SK-N-SH (cell line): Measurements from ENCODE around the gene NRL. TPM values are rescaled to one million over a fixed set of nuclear protein-coding genes. Genes with fewer than 3 reads are reported as not detected.

Experiments used
- CTCF ChIA-PET: fragments of 300-600, 350-600 bp; formaldehyde crosslinking; extraction: SDS; loops from one replicate; lab custom pipeline; 2021; lab: Yijun Ruan, JAX
- POLR2A ChIA-PET: fragments of 350-600 bp; sonication (Branson Sonifier 250); formaldehyde crosslinking; extraction: SDS; loops from one replicate; lab custom pipeline; 2020; ENCODE audit warnings: antibody characterized with exemption, inconsistent platforms; lab: Yijun Ruan, JAX
- DNase-seq: peaks from one replicate; pipeline ENCODE4 v3.0.0; 2012
- H2AFZ ChIP-seq: fragments of 200-600 bp; sonication (generic); 2 replicates; pipeline ENCODE4 v1.8.1; 2016; ENCODE audit warnings: antibody characterized with exemption, mild to moderate bottlenecking, low read depth
- H3F3A ChIP-seq: fragments of 200-600 bp; sonication (generic); replicated peaks from 2 replicates; pipeline ENCODE3; 2016; ENCODE audit warnings: antibody characterized with exemption, mild to moderate bottlenecking; ENCODE audit not compliant: insufficient read depth
- H3K27ac ChIP-seq, 2 experiments: fragments of 200-500 bp in 1 of 2; fragments of 200-600 bp in 1 of 2; sonication (Bioruptor generic) in 1 of 2; sonication (generic), shearing (Covaris generic) in 1 of 2; 2 replicates each; pipeline versions ENCODE4 v1.5.1 to v1.6.1; 2014 to 2016; ENCODE audit warnings: low read depth in 2 of 2, inconsistent platforms in 1 of 2, low read length in 1 of 2, mild to moderate bottlenecking in 1 of 2, mixed read lengths in 1 of 2
- H3K27me3 ChIP-seq: fragments of 200-600 bp; sonication (generic), shearing (Covaris generic); 2 replicates; pipeline ENCODE4 v1.6.1; 2016; ENCODE audit warnings: mixed run types; ENCODE audit not compliant: insufficient read depth
- H3K36me3 ChIP-seq, 2 experiments: fragments of 200-500 bp in 1 of 2; fragments of 200-600 bp in 1 of 2; sonication (Bioruptor generic) in 1 of 2; sonication (generic) in 1 of 2; replicated peaks in 1 of 2; 2 replicates each; pipeline versions ENCODE3 to v1.5.1; 2014 to 2016; ENCODE audit warnings: low read length in 1 of 2, mild to moderate bottlenecking in 1 of 2; ENCODE audit not compliant: insufficient read depth in 2 of 2, control insufficient read depth in 1 of 2
- H3K4me1 ChIP-seq, 2 experiments: fragments of 200-500 bp in 1 of 2; fragments of 200-600 bp in 1 of 2; sonication (Bioruptor generic) in 1 of 2; sonication (generic), shearing (Covaris generic) in 1 of 2; 2 replicates each; pipeline versions ENCODE4 v1.5.1 to v1.6.1; 2014 to 2016; ENCODE audit warnings: low read depth in 1 of 2, low read length in 1 of 2, mixed run types in 1 of 2; ENCODE audit not compliant: insufficient read depth in 2 of 2, control insufficient read depth in 1 of 2
- H3K4me2 ChIP-seq: fragments of 200-600 bp; sonication (generic), shearing (Covaris generic); 2 replicates; pipeline ENCODE4 v1.6.1; 2017; ENCODE audit warnings: mixed run types
- H3K4me3 ChIP-seq, 2 experiments: fragments of 200-500 bp in 1 of 2; fragments of 200-600 bp in 1 of 2; sonication (Bioruptor generic) in 1 of 2; sonication (generic), shearing (Covaris generic) in 1 of 2; 2 replicates each; pipeline versions ENCODE4 v1.5.1 to v1.8.1; 2014 to 2016; ENCODE audit warnings: low read depth in 2 of 2, inconsistent platforms in 1 of 2, low read length in 1 of 2, mild to moderate bottlenecking in 1 of 2, mixed read lengths in 1 of 2, moderate library complexity in 1 of 2
- H3K79me2 ChIP-seq: fragments of 200-600 bp; sonication (generic); 2 replicates; pipeline ENCODE4 v1.8.1; 2017; ENCODE audit warnings: mild to moderate bottlenecking; ENCODE audit not compliant: insufficient read depth
- H3K9ac ChIP-seq: fragments of 200-600 bp; sonication (generic); 2 replicates; pipeline ENCODE4 v1.6.1; 2017; ENCODE audit warnings: mixed run types
- H3K9me2 ChIP-seq: fragments of 200-600 bp; sonication (generic); 2 replicates; pipeline ENCODE4 v1.6.1; 2017; ENCODE audit warnings: mixed run types
- H3K9me3 ChIP-seq: fragments of 200-600 bp; sonication (generic); 2 replicates; pipeline ENCODE4 v1.6.1; 2017; ENCODE audit warnings: mixed run types, mild to moderate bottlenecking, moderate library complexity
- H4K20me1 ChIP-seq: fragments of 200-600 bp; sonication (generic); 2 replicates; pipeline ENCODE4 v1.6.1; 2017; ENCODE audit warnings: mild to moderate bottlenecking, mixed run types; ENCODE audit not compliant: insufficient read depth
- EP300 ChIP-seq, 2 experiments: IDR thresholded peaks; 2 replicates each; pipeline versions ENCODE4 v1.4.0 to v1.6.1; 2012; ENCODE audit warnings: borderline replicate concordance in 1 of 2, low read depth in 1 of 2, low read length in 1 of 2
- EZH2phosphoT487 ChIP-seq: fragments of 200-600 bp; sonication (generic); IDR thresholded peaks from 2 replicates; pipeline ENCODE4 v1.6.1; 2017; ENCODE audit warnings: low read depth, mixed run types, mild to moderate bottlenecking, antibody characterized with exemption, moderate library complexity, borderline replicate concordance
- FOSL2 ChIP-seq: IDR thresholded peaks from 2 replicates; pipeline ENCODE4 v1.4.0; 2012; ENCODE audit warnings: low read depth, mild to moderate bottlenecking, moderate library complexity, borderline replicate concordance
- FOXJ3 ChIP-seq: sonication (generic); formaldehyde crosslinking; IDR thresholded peaks from 2 replicates; pipeline ENCODE4 v1.5.1; 2020; ENCODE audit warnings: mild to moderate bottlenecking, missing genetic modification reagents
- GABPA ChIP-seq: IDR thresholded peaks from 2 replicates; pipeline ENCODE4 v1.4.0; 2012; ENCODE audit warnings: low read depth, mild to moderate bottlenecking
- IRF3 ChIP-seq: fragments of 150-350 bp; IDR thresholded peaks from 2 replicates; pipeline ENCODE4 v1.6.1; 2016; ENCODE audit warnings: mild to moderate bottlenecking, low read depth, low read length
- JUND ChIP-seq: IDR thresholded peaks from 2 replicates; pipeline ENCODE4 v1.4.0; 2012
- MEF2A ChIP-seq: IDR thresholded peaks from 2 replicates; pipeline ENCODE4 v1.4.0; 2012; ENCODE audit warnings: low read depth, borderline replicate concordance
- NRF1 ChIP-seq: IDR thresholded peaks from 2 replicates; pipeline ENCODE4 v1.6.1; 2012; ENCODE audit warnings: low read depth, mild to moderate bottlenecking, low read length
- RCOR1 ChIP-seq: fragments of 150-350 bp; IDR thresholded peaks from 2 replicates; pipeline ENCODE4 v1.6.1; 2017; ENCODE audit warnings: antibody characterized with exemption, low read length
- REST ChIP-seq: IDR thresholded peaks from 2 replicates; pipeline ENCODE4 v1.6.1; 2012; ENCODE audit warnings: mild to moderate bottlenecking, low read depth, low read length, moderate library complexity
- RFX5 ChIP-seq: IDR thresholded peaks from 2 replicates; pipeline ENCODE4 v1.6.1; 2012; ENCODE audit warnings: mild to moderate bottlenecking, improper control_type of control experiment, low read length
- SMC3 ChIP-seq: IDR thresholded peaks from 2 replicates; pipeline ENCODE4 v1.6.1; 2012; ENCODE audit warnings: low read depth, low read length, improper control_type of control experiment
- TCF12 ChIP-seq: IDR thresholded peaks from 2 replicates; pipeline ENCODE4 v1.4.0; 2012
- WGBS: methylation state at CpG from one replicate; pipeline ENCODE4 v1.1.6; 2017; ENCODE audit warnings: low lambda C conversion rate; 5-methylcytosine and 5-hydroxymethylcytosine counted together
- polyA plus RNA-seq, 3 experiments: library from polyadenylated mRNA; depleted of rRNA; stranded (reverse); fragments of >200 nt; gene quantifications; 2 replicates each; pipeline ENCODE4 v1.2.3, GENCODE V29; 2012
- TF ChIP-seq, protein P1 (sequence below): IDR thresholded peaks from 2 replicates; pipeline ENCODE4; 2012
- TF ChIP-seq, protein P2 (sequence below): IDR thresholded peaks from 2 replicates; pipeline ENCODE4 v1.4.0; 2012; ENCODE audit warnings: low read depth, borderline replicate concordance

The NRL gene
- polyA plus RNA-seq, 1 of the 3 experiments (the other 2 are of a cell fraction), result 0.76 TPM

DNA sequence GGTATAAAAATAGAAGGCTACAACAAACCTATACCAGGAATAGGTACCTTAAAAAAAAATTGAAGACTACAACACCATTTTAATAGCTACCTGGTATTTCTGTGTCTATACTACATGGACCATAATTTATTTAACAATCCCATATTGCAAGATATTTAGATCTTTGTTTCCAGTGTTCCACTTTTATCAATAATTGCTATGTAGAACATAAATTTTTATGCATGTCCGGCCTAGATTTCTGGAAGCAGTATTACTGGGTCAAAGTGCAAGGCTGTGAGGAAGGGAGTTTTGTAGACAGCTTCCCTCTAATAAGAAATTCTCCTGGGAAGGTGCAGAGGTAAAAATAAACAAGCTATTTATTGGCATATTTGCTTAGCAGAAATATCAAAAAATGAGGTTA lies 4.2 kb downstream of the NRL start:
- Histone ChIP-seq H3K4me2 (no peak overlapping the region), H3K36me3 (no peaks in the 10 kb centered on the region), H3K27ac (no peak overlapping the region), H4K20me1 (no peaks in the 10 kb centered on the region), H3K79me2 (peaks cover 2% of the 10 kb centered on the region; the same call in 1 of the 2 replicates), H3K9ac (no peak overlapping the region), H3K27me3 (no peaks in the 10 kb centered on the region), H3K4me1 (peaks cover 0 to 6% of the 10 kb centered on the region in 2 experiments; a peak in 2 of 4 replicates), H3K4me3 (no peak overlapping the region), H2AFZ (no peak overlapping the region), H3F3A (peaks cover 15% of the 10 kb centered on the region)
- no peak for DNase-seq
- WGBS, result 83% methylated on average over 1 of the region's 1 CpG
- ChIA-PET CTCF (interaction anchor here (1.8 to 25.4 kb wide), 3 partner anchors 16 to 51 kb away, joined by 5 to 1159 read pairs (median 219); partner anchors contain the start of genes CARMIL3, CPNE6, IRF9 and PCK2), POLR2A (interaction anchor here (1.6 to 2.2 kb wide), 2 partner anchors 36 to 58 kb away, joined by 3 to 7 read pairs; partner anchors contain the start of genes CARMIL3 and PSME2)
- TF ChIP-seq RCOR1 (no peak), FOXJ3 (CRISPR knock-in tag) (no peak), EZH2phosphoT487 (no peak), FOSL2 (no peak), RFX5 (no peak), EP300 (IDR thresholded peaks at IDR 0.05; ENCODE audit: borderline replicate concordance in 1 of 2, low read depth in 1 of 2, low read length in 1 of 2) (no peak), TCF12 (no peak), NRF1 (no peak), JUND (no peak), IRF3 (no peak), SMC3 (no peak), MEF2A (no peak), GABPA (no peak), REST (no peak)
- TF ChIP-seq, protein P1, sequence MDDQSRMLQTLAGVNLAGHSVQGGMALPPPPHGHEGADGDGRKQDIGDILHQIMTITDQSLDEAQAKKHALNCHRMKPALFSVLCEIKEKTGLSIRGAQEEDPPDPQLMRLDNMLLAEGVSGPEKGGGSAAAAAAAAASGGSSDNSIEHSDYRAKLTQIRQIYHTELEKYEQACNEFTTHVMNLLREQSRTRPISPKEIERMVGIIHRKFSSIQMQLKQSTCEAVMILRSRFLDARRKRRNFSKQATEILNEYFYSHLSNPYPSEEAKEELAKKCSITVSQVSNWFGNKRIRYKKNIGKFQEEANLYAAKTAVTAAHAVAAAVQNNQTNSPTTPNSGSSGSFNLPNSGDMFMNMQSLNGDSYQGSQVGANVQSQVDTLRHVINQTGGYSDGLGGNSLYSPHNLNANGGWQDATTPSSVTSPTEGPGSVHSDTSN, result no peak
- TF ChIP-seq, protein P2, sequence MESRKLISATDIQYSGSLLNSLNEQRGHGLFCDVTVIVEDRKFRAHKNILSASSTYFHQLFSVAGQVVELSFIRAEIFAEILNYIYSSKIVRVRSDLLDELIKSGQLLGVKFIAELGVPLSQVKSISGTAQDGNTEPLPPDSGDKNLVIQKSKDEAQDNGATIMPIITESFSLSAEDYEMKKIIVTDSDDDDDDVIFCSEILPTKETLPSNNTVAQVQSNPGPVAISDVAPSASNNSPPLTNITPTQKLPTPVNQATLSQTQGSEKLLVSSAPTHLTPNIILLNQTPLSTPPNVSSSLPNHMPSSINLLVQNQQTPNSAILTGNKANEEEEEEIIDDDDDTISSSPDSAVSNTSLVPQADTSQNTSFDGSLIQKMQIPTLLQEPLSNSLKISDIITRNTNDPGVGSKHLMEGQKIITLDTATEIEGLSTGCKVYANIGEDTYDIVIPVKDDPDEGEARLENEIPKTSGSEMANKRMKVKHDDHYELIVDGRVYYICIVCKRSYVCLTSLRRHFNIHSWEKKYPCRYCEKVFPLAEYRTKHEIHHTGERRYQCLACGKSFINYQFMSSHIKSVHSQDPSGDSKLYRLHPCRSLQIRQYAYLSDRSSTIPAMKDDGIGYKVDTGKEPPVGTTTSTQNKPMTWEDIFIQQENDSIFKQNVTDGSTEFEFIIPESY, result no peak
- TF ChIP-seq, all 33 proteins: peak for 0
- H3K9me2 ChIP-seq, result no peaks in the 10 kb centered on the region
- no peaks in the 10 kb centered on the region for H3K9me3 ChIP-seq
